Stomach smooth muscle (tissue), 2 donors: ENCODE data around the gene TOB2.
"Not testable (repeated sequence)": the region's sequence is repeated elsewhere in the genome, so short reads cannot be mapped to it uniquely, and the experiment has no call there.

Experiments used
- H3K27ac ChIP-seq: one replicate; pipeline ENCODE4 v1.7.0; 2013; ENCODE audit warnings: mild to moderate bottlenecking, low read length, inconsistent platforms
- H3K27me3 ChIP-seq, 2 donors: one replicate each; pipeline ENCODE4 v1.7.0; 2013; ENCODE audit warnings: low read length in 2 of 2; ENCODE audit not compliant: insufficient read depth in 2 of 2, control insufficient read depth in 1 of 2
- H3K36me3 ChIP-seq, 2 donors: one replicate each; pipeline ENCODE4 v1.7.0; 2013; ENCODE audit warnings: low read length in 2 of 2; ENCODE audit not compliant: control insufficient read depth in 2 of 2, insufficient read depth in 2 of 2
- H3K4me1 ChIP-seq: one replicate; pipeline ENCODE4 v1.7.0; 2013; ENCODE audit warnings: low read length; ENCODE audit not compliant: control insufficient read depth, insufficient read depth
- H3K4me3 ChIP-seq, 2 donors: one replicate each; pipeline ENCODE4 v1.7.0; 2013; ENCODE audit warnings: low read length in 2 of 2
- H3K9ac ChIP-seq, 2 donors: one replicate each; pipeline ENCODE4 v1.7.0; 2013; ENCODE audit warnings: low read length in 2 of 2, mild to moderate bottlenecking in 1 of 2
- H3K9me3 ChIP-seq, 2 donors: one replicate each; pipeline ENCODE4 v1.7.0; 2013; ENCODE audit warnings: low read length in 2 of 2; ENCODE audit not compliant: control insufficient read depth in 2 of 2
- donor health status: healthy.
- donor health status: Pancreatic carcinoma.

Gene TOB2

DNA sequence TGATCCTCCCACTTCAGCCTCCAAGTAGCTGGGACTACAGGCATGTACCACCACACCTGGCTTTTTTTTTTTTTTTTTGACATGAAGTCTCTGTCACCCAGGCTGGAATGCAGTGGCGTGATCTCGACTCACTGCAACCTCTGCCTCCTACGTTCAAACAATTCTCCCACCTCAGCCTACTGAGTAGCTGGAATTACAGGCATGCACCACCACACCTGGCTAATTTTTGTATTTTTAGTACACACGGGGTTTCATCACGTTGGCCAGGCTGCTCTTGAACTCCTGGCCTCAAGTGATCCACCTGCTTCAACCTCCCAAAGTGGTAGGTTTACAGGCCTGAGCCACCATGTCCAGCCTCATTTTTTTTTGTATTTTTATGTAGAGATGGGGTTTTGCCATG, 6.1 kb downstream of the TOB2 start:
- H3K9me3 ChIP-seq, H3K27ac ChIP-seq, H3K9ac ChIP-seq, H3K4me3 ChIP-seq, H3K27me3 ChIP-seq: not testable (repeated sequence)
- Histone ChIP-seq H3K4me1 (peaks cover 40% of the 10 kb centered on the region), H3K36me3 (peaks cover 18 to 28% of the 10 kb centered on the region in 2 donors)

DNA sequence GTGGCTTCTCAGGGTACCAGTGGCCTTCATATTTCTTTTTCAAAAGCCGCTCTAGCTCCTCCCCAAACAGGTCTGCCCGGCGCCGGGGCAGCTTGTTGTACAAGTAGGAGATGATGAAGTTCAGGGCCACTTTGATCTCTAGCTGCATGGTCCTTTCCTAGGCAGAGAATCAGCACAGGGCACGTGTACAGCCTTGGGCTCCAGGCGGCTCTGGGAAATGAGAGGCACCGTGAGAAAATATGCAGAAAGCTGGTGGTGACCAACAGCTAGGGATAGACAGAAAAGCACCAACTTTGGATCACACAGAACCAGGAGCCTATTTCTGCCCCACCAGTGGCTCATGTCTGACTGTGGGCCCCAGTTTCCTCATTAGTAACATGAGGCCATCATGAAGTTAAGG, 9.4 kb downstream of the TOB2 start:
- Histone ChIP-seq H3K9ac (no peak overlapping the region), H3K4me3 (no peak overlapping the region), H3K36me3 (peaks cover 26 to 34% of the 10 kb centered on the region in 2 donors), H3K27ac (no peak overlapping the region), H3K27me3 (no peaks in the 10 kb centered on the region), H3K9me3 (no peaks in the 10 kb centered on the region), H3K4me1 (peaks cover 29% of the 10 kb centered on the region)

DNA sequence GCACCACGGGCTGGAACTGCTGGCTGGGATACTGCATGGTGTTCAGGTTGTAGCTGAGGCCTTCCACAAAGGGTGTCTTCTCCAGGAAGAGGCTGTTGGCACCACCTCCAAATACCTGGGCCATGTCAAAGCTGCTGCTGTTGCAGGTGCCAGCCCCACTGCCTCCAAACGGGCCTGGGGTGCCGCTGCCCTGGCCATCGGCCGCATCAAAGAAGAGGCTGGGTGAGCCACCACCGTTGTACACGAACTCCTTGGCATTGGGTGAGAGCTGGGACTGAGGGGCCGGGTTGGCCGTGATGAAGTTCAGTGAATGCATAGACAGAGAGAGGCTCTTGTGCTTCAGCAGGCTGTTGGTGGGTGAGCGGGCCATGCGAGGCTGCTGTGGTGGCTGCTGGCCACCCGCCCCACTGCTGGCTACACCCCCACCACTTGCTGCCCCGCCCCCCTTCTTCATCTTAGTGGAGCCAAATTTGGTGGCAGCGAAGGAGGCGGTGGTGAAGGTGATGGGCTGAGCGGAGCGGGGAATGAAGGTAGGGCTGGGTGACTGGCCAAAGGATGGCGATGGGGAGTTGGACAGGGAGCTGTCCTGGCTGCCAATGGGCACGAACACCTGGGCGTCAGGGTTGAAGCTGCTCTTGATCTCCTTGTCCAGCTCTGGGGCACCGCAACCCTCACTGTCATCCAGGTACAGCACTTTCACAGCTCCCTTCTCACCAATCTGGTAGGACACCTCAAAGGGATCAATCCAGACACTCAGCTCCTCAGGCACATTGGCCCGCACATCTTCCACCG, 10.1 kb downstream of the TOB2 start:
- Histone ChIP-seq H3K4me1 (peaks cover 26% of the 10 kb centered on the region), H3K9ac (no peak overlapping the region), H3K27ac (no peak overlapping the region), H3K36me3 (peaks cover 31 to 37% of the 10 kb centered on the region in 2 donors), H3K4me3 (peak overlapping the region in 1 of 2 donors; percentile 3), H3K9me3 (no peaks in the 10 kb centered on the region), H3K27me3 (no peaks in the 10 kb centered on the region)

DNA sequence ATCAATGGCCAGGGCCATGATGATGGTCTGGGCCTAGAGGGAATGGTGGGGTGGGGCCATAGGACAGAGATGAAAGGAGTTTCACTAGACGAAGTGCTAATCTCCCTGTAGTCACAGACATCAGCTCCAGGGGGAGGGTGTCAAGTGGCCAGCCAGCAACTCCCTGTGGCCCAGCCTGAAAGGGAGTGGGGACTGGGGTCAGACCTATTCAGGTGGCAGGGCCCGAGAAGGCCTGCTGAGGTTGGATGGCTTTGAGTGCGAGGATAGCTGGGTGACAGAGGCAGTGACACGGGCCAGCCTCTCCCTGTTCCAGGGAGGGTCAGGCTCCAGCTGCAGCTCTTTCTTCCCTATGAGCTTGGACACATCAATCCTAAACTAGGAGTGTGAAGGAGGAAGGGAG, 11.0 kb downstream of the TOB2 start:
- peaks cover 34 to 39% of the 10 kb centered on the region in 2 donors for H3K36me3 ChIP-seq
- H3K4me3 ChIP-seq, result no peak overlapping the region
- peaks cover 26% of the 10 kb centered on the region for H3K4me1 ChIP-seq
- peak overlapping the region; percentile 46 for H3K27ac ChIP-seq
- H3K27me3 ChIP-seq, result no peaks in the 10 kb centered on the region
- H3K9me3 ChIP-seq, result no peaks in the 10 kb centered on the region
- peak overlapping the region in 1 of 2 donors; percentile 38 for H3K9ac ChIP-seq

DNA sequence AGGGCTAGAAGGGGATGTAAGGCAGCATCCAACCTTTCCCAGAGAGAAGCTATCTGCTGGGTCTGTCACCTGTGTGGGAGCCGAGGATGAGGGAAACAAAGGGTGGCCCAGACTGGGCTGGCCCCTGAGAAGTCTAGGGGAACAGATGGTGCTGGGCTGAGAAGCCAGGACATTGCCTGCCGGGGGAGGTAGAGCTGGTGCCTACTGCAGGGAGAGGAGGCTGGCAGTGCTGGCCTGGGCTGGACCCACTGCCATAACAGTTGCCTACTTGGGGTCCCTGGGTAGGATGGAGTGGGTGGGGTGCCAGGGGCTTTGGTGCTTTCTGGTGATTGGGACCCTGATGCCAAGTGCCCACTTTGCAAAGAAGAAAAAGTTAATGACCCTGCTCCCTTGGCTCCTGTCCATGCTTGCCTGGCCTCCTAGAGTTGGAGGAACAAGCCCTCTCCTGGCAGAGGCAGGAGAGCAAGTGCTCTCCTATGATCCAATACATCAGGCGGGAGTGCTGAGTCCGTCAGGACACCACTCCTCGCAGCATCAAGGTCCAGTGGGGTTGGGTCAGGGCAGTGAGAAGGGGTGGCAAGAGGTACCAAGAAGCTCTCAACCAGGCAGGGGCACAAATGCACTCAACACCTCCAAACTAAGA, 12.1 kb downstream of the TOB2 start:
- H3K4me1 ChIP-seq, result peaks cover 26% of the 10 kb centered on the region
- H3K4me3 ChIP-seq, H3K9me3 ChIP-seq, H3K9ac ChIP-seq, H3K27me3 ChIP-seq: not testable (repeated sequence)
- H3K36me3 ChIP-seq, result peaks cover 34 to 38% of the 10 kb centered on the region in 2 donors
- peak overlapping the region; percentile 46 for H3K27ac ChIP-seq

DNA sequence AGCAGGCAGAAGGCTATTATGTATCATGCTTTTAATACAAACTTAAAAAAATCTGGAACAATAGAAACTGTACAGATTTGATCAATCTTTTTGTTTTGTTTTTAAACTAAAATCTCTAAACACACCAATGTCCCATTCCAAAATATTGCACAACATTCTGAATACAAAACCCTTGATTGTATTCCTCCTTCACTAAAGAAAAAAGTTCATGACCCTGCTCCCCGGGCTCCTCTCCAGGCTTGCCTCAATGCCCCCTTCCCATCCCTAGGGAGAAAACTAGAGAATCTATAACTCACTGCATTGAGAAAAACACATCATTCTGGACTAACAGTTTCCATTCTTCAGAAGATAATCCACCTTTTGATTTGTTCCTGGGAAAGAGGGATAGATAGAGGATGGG, 13.1 kb downstream of the TOB2 start:
- not testable (repeated sequence) for H3K4me3 ChIP-seq, H3K9ac ChIP-seq, H3K9me3 ChIP-seq, H3K27me3 ChIP-seq, H3K27ac ChIP-seq
- Histone ChIP-seq H3K4me1 (peaks cover 20% of the 10 kb centered on the region), H3K36me3 (peaks cover 34 to 36% of the 10 kb centered on the region in 2 donors)

DNA sequence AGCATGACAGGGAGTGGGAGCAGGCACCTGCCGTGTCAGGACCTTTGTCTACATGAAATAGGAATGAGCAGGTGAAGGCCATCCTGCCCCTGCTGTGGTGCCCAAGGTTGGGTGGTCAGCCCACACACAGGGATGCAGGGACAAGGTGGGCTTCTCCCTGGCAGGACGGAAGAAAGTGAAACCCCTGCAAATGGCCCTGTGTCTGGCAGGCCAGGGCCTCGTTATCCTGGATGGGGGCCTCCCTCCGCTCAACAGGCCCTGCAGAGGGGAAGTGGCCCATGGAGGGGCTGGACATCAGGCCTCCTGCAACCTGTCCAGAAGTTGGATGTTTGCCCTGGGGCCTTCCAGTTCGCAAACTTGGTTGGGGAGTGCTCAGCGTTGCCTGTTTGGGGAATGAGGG, 14.9 kb downstream of the TOB2 start:
- Histone ChIP-seq H3K27me3 (no peaks in the 10 kb centered on the region), H3K9ac (no peak overlapping the region), H3K4me1 (peaks cover 19% of the 10 kb centered on the region), H3K9me3 (no peaks in the 10 kb centered on the region), H3K4me3 (no peak overlapping the region), H3K27ac (no peak overlapping the region), H3K36me3 (peaks cover 27 to 32% of the 10 kb centered on the region in 2 donors)

DNA sequence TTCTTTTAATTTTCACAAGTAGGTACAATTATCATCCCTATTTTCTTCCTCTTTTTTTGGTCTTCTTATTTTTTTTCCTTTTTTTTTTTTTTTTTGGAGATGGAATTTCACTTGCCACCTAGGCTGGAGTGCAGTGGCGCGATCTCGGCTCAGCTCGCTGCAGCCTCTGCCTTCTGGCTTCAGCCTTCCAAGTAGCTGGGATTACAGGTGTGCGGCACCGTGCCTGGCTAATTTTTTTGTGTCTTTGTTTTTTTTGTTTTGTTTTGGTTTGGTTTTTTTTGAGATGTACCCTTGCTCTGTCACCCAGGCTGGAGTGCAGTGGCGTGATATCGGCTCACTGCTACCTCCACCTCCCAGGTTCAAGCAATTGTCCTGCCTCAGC, 16.7 kb downstream of the TOB2 start:
- no peaks in the 10 kb centered on the region for H3K27me3 ChIP-seq
- no peaks in the 10 kb centered on the region for H3K9me3 ChIP-seq
- peaks cover 16 to 19% of the 10 kb centered on the region in 2 donors for H3K36me3 ChIP-seq
- no peak overlapping the region for H3K9ac ChIP-seq
- no peak overlapping the region for H3K27ac ChIP-seq
- no peak overlapping the region for H3K4me3 ChIP-seq
- peaks cover 8% of the 10 kb centered on the region for H3K4me1 ChIP-seq

DNA sequence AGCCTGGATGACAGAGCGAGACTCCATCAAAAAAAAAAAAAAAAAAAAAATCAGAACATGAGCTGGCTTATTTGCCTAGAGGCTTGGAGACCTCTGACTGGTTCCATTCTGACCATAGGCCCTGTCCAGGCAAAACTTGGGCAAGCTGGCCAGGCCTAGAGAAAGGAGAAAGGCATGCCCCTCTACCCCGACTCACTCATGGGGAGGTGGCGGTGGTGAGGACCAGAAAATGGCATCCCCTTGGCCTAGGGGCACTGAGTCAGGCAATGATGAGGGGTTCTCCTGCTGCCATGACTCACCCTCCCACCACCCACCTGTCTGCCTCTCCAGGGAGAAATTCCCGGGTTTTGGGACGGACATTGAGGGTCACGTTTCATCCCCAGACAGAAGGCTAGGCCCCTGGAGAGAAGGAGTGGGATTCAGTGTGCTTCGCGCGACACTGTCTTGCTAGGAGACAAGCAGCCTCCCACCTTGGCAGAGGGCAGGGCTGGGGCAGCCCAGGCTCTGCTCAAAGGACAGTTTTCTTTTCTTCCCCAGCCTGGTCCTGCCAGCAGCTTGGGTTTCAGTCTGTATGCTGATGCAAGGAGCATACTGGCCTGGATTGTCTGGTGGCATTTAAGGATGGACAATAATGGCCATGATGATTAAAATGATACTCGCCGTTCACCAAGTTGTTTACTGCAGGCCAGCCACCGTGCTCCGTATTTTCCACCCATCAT, 17.2 kb downstream of the TOB2 start:
- peaks cover 14 to 16% of the 10 kb centered on the region in 2 donors for H3K36me3 ChIP-seq

DNA sequence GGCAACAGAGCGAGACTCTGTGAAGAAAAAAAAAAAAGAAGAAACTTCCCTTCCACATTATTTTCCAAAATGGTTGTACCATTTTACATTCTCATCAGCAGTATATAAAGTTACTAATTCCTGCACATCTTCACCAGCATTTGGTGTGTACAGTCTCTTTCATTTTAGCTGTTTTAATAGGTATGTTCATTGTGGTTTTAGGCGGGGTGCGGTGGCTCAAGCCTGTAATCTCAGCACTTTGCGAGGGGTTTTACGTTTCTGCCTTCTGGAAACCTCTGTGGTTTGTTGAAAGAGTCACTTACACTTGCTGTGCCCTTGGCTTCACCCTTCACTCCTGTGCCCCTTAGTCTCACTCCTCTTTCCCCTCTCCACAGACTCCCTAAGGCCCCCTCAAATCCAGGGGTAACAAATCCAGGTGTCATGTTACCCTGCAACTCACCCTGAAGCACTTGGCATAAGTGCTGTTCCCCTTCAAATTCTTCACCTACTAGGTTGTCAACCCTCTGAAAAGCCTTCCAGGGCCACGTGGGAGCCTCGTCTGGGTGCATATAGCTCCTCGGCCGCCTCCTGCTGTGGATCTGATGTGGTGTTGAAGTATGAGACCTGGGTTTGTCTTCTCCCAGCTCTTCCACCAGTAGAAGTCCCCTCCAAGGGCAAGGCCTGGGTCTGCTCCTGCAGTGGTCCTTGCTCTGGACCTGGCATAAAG, 20.8 kb downstream of the TOB2 start:
- Histone ChIP-seq H3K36me3 (peaks cover 4 to 6% of the 10 kb centered on the region in 2 donors), H3K9me3 (no peaks in the 10 kb centered on the region), H3K4me3 (no peak overlapping the region), H3K4me1 (no peaks in the 10 kb centered on the region), H3K9ac (no peak overlapping the region), H3K27ac (no peak overlapping the region), H3K27me3 (no peaks in the 10 kb centered on the region)

More for the DNA sequence above, 17.2 kb downstream of the TOB2 start:
- H3K27me3 ChIP-seq, result no peaks in the 10 kb centered on the region
- H3K9me3 ChIP-seq, result no peaks in the 10 kb centered on the region
- no peak overlapping the region for H3K4me3 ChIP-seq
- H3K9ac ChIP-seq, result no peak overlapping the region
- H3K27ac ChIP-seq, result no peak overlapping the region
- peaks cover 2% of the 10 kb centered on the region for H3K4me1 ChIP-seq
